RCC 7860 (cell line): ENCODE data around the gene OCSTAMP.

ENCODE experiments used
- DNase-seq: peaks from one replicate; pipeline ENCODE4 v3.0.0-alpha.2; 2015; ENCODE audit warnings: low spot score
- FAIRE-seq: peaks from 2 replicates; lab custom pipeline; 2012; peaks lifted over from hg19 to GRCh38; lab: Jason Lieb, UNC

The OCSTAMP gene

DNA sequence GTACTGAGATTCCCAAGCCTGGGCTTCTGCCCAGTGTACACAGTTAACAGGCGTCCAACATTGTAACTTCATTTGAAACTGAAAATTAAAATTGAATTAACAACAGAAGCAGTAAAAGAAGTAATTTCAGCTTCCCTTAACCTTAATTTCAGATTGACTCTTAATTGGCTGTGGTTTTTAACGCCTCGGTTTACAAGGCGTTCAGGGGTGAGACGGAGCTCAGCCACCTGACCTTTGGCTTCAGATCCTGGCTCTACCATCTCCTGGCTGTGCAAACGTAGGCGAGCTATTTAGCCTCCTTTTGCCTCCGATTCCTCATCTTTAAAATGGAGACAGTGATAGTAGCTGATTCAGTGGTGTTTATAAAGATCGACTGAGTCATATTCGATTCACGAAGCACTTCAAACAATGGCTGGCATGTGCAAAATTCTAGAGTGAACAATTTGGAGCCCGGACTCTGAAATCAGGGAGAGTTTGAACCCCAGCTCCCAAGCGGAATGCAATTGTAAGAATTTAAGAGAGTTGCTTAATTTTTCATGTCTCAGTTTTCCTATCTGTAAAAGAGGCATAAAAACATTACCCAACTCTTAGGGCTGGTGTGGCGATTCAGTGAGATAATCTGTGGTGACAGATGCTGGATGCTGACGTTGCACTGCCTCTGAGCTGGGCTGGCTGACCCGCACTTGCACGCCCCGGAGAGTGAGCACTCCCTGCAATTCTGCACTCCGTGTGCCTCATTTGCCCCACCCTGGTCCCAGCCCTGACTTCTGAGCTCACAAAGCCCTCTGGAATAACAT lies 23.5 kb upstream of the OCSTAMP start:
- FAIRE-seq: no peak
- DNase-seq: no peak

DNA sequence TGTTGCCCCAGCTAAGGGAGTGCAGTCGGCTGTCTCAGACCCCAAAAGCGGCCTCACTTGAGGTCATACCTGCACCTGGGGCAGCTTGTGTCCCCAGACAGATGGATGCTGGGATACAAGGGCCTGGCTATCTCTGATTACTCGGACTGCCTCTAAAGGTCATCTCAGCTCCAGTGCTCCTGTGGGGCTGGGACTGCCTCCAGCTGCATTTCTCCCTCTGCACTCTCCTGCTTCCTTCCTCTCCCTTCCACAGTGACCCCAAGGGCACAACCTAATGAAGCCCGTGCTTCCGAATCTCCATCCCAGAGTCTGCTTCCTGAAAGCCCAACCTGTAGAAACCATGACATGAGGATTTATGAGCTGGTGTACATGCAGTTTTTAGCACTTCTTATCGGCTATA lies 22.8 kb upstream of the OCSTAMP start:
- FAIRE-seq: no peak
- DNase-seq: no peak

- no peak for DNase-seq
- no peak for FAIRE-seq
Measured at GRCh38 chr20:46572790-46573189, 22.3 kb upstream of the OCSTAMP start.

- no peak for DNase-seq
- FAIRE-seq: no peak
Measured at GRCh38 chr20:46572153-46572552, 21.7 kb upstream of the OCSTAMP start.

DNA sequence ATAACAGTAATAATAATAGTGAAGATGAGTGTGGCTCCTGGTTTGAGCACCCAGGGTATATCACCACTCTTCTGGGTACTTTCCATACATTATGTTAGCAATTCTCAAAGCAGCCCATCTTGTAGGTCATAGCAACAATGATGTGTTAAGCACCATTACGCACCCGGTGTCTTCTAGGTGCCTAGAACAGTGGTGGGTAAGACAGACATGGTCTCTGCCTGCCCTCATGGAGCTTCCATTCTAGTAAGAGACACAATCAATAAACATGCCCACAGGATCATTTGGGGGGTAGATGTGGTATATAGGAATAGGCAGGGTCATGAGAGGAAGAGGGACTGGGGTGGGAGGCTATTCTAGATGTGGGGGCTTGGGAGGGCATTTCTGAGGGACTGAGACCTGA lies 21.0 kb upstream of the OCSTAMP start:
- DNase-seq: no peak
- FAIRE-seq: no peak

- DNase-seq (no peak), FAIRE-seq (no peak)
Measured at GRCh38 chr20:46570956-46571355, 20.5 kb upstream of the OCSTAMP start.

DNA sequence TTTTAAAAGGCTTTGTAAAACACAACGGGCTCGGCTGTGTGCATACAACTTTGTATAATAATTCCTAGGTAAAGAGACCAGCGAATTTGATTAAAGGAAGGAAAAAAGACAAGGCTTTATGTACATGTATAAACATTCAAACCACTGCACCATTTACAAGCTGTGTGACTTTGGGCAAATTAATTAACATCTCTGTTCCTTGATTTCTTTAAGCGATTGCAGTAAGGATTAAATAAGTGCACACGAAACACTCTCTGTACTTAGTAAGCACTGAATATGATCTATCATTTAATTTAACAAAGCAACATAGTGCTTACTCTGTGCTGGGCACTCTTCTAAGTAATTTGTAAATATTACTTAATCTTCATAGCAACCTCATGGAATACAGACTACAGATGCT lies 19.5 kb upstream of the OCSTAMP start:
- FAIRE-seq (no peak), DNase-seq (no peak)

GRCh38 chr20:46568570-46569129 lies 18.2 kb upstream of the OCSTAMP start:
- FAIRE-seq (no peak), DNase-seq (peak; percentile 38)

DNA sequence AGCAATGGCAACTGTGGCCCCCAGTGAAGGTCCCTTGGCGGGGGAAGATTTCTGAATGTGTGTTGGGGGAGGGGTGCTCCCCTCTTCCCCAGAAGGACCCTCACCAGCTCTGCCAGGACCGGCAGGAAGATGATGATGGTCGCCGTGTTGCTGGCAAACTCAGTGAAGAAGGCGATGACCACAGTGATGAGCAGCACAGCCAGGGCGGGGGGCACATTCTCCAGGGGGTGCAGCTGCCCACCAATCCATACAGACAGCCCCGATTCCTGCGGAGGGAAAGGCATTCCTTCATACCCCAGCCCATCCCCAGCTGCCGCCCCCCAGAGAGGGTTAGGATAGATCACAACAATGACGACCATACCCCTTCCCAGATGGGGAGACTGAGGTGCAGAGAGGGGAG lies 15.7 kb upstream of the OCSTAMP start:
- DNase-seq (no peak), FAIRE-seq (no peak)

GRCh38 chr20:46564241-46564957 lies 13.9 kb upstream of the OCSTAMP start:
- no peak for DNase-seq
- no peak for FAIRE-seq

GRCh38 chr20:46563860-46564221 lies 13.4 kb upstream of the OCSTAMP start:
- DNase-seq: no peak
- no peak for FAIRE-seq

DNA sequence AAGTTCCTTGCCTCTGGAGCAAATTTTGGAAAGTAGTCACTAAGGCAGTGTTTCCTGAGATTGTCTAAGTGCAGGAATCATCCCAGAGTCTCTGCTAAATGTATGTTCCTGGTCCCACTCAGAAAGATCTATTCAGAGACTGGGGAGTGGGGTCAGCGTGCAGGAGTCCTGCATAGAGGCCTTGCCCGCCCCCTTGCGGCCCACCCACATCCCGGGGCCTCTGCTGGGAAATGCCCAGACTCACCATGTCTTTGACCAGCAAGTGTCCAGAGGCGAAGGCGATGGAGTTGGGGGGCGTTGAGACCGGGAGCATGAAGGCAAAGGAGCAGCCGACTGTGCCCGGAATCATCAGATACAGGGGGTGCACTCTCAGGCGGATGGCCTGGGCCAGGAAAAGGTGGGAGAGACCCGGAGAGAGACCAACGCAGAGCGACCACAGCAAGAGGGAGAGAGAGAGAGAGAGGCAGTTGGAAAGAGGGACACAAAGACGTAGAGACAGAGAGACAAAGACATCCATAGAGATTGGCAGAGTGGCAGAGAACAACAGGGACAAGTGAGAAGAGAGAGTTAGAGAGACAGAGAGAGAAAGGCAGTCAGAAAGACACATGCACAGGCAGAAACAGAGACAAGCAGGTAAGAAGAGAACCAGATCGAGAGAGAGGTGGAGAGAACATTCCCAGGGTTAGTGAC lies 12.9 kb upstream of the OCSTAMP start:
- no peak for FAIRE-seq

GRCh38 chr20:46562373-46563169 lies 12.1 kb upstream of the OCSTAMP start:
- FAIRE-seq (peak; percentile 42), DNase-seq (peak; percentile 21)

More for the DNA sequence above, 12.9 kb upstream of the OCSTAMP start:
- no peak for DNase-seq

GRCh38 chr20:46562009-46562372 lies 11.5 kb upstream of the OCSTAMP start:
- FAIRE-seq (no peak), DNase-seq (no peak)

DNA sequence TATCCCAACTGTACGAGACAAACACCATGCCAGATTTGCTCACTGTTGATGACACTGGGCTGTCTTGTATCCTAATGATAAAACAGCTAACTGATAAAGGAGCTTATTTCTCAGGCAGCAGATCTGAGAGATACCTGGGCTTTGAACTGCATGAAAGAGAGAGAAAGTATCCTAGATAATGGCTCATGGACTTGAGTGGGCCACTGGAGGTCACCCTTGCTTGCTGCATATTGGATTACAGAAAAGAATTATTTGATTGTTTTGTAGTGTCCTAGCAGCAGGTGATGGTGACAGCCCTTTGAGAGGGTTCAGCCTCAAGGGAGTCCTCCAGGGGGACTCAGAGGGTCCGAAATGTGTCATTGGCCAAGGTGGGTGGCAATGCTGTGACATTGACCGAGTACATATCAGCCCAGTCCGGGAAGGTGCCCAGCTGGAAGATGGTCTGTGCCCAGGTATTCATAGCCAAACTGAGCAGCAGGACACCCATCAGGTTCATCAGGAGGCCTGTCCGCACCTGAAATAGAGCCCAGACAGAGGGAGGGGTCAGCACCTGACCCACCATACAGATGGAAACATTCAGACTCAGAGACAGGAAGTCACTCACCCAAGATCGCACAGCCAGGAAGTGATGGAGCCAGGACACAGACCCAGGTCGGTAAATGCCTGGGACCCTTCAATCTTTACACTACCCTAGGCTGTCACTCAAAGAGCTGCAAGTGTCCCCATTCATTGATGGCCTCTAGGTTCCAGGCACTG lies 9.4 kb upstream of the OCSTAMP start:
- no peak for FAIRE-seq
- DNase-seq: no peak

DNA sequence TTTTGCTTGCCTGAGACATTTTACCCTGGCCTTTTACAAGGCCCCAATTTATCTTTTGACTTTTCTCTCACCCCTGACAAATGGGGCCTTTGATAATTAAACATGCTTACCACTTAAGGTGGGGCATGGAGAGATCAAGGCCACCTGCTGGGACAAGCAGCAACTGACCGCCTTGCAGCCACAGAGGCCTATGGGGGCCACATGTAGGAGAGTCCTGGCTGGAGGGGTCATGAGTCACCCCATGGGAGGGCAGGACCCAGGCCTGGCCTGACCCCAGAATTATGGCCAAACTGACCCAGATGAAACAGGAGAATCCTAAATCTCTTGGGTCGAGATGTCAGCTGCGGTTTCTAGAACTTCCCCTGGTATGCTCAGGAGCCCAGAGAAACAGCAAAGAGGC lies 8.5 kb upstream of the OCSTAMP start:
- DNase-seq (no peak), FAIRE-seq (no peak)

DNA sequence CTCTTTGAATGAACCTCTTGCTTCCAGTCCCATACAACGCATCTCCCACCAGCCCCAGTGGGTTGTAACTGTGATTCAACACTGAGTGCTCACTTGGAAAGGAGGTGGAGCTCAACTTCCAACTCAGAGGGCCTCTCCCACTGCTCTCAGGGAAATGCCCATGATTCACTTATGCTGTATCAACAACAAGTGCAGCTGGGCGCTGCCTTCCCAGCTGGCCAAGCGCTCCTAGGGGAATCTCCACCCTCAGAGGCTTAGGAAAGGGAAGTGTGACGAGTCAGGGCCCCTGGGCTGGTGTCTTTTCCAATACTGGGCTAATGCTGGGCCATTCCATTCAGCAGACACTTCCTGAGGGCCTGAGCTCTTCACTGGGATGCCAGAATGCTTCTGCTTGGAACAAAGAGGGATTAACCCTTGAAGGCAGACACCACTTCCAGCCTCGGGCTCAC lies 8.1 kb upstream of the OCSTAMP start:
- peak; percentile 77 for FAIRE-seq

GRCh38 chr20:46557231-46557956 lies 6.9 kb upstream of the OCSTAMP start:
- DNase-seq (peak; percentile 44), FAIRE-seq (no peak)

More for the DNA sequence above, 8.1 kb upstream of the OCSTAMP start:
- DNase-seq: peak; percentile 84

GRCh38 chr20:46555370-46555956 lies 5.0 kb upstream of the OCSTAMP start:
- FAIRE-seq: no peak
- no peak for DNase-seq
